Fibroblast of the aortic adventitia (primary cell): ENCODE measurements around the gene ZEB1. TPM values are rescaled to one million over a fixed set of nuclear protein-coding genes. Genes with fewer than 3 reads are reported as not detected.

Experiments used
- DNase-seq: peaks from one replicate; pipeline ENCODE4 v3.0.0-alpha.2; 2010; ENCODE audit warnings: low read depth
- H3K4me3 ChIP-seq: 2 replicates; pipeline ENCODE4 v1.5.1; 2011; ENCODE audit warnings: low read depth, mild to moderate bottlenecking, control low read depth, low read length, moderate library complexity
- CTCF ChIP-seq: IDR thresholded peaks from 2 replicates; pipeline ENCODE4 v1.5.1; 2011; ENCODE audit warnings: mild to moderate bottlenecking, low read length, control low read depth, inconsistent platforms; ENCODE audit not compliant: insufficient read depth
- total RNA-seq: library from RNA; depleted of rRNA; stranded (reverse); fragments of >200 nt; gene quantifications from 2 replicates; pipeline ENCODE4 v1.2.3, GENCODE V29; 2012; ENCODE audit warnings: low replicate concordance

ZEB1 gene
- 153 and 228 TPM in 2 replicates for total RNA-seq

GRCh38 chr10:31318854-31319601 lies at the start of gene ZEB1:
ZEB1 (plus strand) TSS chr10:31319216; CDS start chr10:31319235, 19 bp downstream.
- TF ChIP-seq CTCF, result peak; percentile 54
- DNase-seq, result peak; percentile 96
- H3K4me3 ChIP-seq, result peak within 1 kb of the TSS; percentile 90

GRCh38 chr10:31270954-31271353 lies 48.1 kb upstream of the ZEB1 start:
- no peak for DNase-seq
- no peak for TF ChIP-seq CTCF
- no peak overlapping the region for H3K4me3 ChIP-seq

- no peak for TF ChIP-seq CTCF
- no peak for DNase-seq
Measured at GRCh38 chr10:31272841-31273240, 46.2 kb upstream of the ZEB1 start.

GRCh38 chr10:31273789-31274188 lies 45.2 kb upstream of the ZEB1 start:
- H3K4me3 ChIP-seq, result no peak overlapping the region
- DNase-seq, result no peak
- no peak for TF ChIP-seq CTCF

More at GRCh38 chr10:31272841-31273240, 46.2 kb upstream of the ZEB1 start:
- H3K4me3 ChIP-seq, result no peak overlapping the region

- DNase-seq, result peak; percentile 40
- TF ChIP-seq CTCF, result no peak
- no peak overlapping the region for H3K4me3 ChIP-seq
Measured at GRCh38 chr10:31274310-31274709, 44.7 kb upstream of the ZEB1 start.

- TF ChIP-seq CTCF, result no peak
- DNase-seq, result peak; percentile 57
- H3K4me3 ChIP-seq, result no peak overlapping the region
Measured at GRCh38 chr10:31278279-31278941, 40.6 kb upstream of the ZEB1 start.
